Endometrial microvascular endothelial cells (primary cell): Measurements from ENCODE around the gene TRPV3. TPM values are rescaled to one million over a fixed set of nuclear protein-coding genes. Genes with fewer than 3 reads are reported as not detected.

Experiments
- in situ Hi-C: cut with HindIII; loops from 2 replicates; pipeline ENCODE4 v1.10.0; 2017; ENCODE audit warnings: low sequenced_read_pairs, low pct_unique_long_range_greater_than_20kb; ENCODE audit errors: inconsistent ontology term
- total RNA-seq: library from RNA; depleted of rRNA; stranded (reverse); fragments of >200 nt; gene quantifications from one replicate; pipeline ENCODE4 v1.2.3, GENCODE V29; 2015; ENCODE audit errors: inconsistent ontology term

The TRPV3 gene
- total RNA-seq, 1 donor from 2014 or later: not detected

GRCh38 chr17:3553419-3554401, 3.9 kb downstream of the TRPV3 start:
- in situ Hi-C loops: no loop called here

DNA sequence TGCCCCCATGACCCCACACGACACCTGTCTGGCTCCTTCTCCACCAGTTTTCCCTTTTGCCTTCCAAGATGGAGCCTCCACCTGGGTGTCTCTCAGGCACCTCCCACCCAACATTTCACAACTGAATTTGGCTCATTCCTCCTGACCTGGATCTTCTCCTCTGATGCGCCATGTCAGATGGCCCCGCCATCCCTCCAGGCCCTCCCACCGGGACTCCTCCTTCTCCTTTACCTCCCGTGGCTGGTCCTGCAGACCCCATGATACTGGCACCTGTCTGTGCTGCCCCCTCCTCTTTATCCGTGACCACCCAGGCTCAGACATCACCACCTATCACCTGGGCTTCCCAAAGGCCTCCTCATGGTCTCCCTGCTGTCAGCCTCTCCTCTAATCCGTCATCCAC, 4.7 kb downstream of the TRPV3 start:
- in situ Hi-C loops: no loop called here

GRCh38 chr17:3551189-3551588, 6.4 kb downstream of the TRPV3 start:
- in situ Hi-C loops: no loop called here

DNA sequence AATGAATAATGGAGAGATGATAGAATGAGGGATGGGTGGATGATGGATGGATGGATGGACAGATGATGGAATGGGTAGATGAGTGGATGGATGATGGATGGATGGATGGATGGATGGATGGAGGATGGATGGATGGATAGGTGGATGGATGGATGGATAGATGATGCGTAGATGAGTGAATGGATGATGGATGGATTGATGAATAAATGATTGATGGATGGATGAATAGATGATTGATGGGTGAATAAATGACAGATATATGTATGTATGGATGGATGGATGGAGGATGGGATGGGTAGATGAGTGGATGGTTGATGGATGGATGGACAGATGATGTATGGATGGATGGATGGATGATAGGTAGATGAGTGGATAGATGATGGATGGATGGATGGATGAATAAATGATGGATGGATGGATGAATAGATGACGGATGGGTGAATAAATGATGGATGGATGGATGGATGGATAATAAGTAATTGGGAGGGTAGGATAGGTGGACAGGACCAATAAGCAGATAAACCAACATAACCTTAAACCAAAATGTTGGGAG, 7.9 kb downstream of the TRPV3 start:
- in situ Hi-C loops: no loop called here

GRCh38 chr17:3547628-3548027, 10.0 kb downstream of the TRPV3 start:
- in situ Hi-C loops: no loop called here

GRCh38 chr17:3546997-3547396, 10.6 kb downstream of the TRPV3 start:
- in situ Hi-C loops: no loop called here

DNA sequence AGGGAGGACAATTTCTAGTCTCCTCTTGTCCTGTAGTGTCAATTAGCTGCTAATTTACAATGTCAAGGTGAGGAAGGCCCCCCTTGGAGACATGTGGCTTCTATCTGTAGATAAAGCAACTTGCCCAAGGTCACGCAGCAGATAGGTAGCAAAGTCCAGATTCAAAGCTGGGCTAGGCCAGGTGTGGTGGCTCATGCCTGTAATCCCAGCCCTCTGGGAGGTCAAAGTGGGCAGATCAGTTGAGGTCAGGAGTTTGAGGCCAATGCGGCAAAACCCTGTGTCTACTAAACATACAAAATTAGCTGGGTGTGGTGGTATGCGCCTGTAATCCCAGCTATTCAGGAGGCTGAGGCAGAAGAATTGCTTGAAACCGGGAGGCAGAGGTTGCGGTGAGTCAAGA, 11.1 kb downstream of the TRPV3 start:
- in situ Hi-C loops: no loop called here

DNA sequence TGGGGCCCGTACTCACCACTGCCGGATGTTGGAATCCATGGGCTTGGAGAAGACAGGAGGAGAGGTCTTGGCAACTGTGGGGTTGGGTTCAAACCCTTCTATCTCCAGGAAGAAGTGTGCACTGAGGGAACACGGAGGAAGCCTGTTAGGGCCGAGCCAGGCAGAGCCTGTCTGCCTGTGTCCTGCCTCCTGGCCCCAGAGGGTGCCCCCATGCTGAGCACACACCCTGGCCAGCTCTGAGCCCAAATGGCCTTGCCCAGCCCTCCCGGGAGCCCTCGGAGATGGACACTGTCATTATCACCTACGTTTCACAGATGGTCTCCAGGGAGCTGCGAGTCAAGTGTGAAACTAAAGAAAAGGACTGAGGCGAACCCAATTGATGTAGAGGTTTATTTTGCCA, 12.5 kb downstream of the TRPV3 start:
- in situ Hi-C loops: no loop called here

DNA sequence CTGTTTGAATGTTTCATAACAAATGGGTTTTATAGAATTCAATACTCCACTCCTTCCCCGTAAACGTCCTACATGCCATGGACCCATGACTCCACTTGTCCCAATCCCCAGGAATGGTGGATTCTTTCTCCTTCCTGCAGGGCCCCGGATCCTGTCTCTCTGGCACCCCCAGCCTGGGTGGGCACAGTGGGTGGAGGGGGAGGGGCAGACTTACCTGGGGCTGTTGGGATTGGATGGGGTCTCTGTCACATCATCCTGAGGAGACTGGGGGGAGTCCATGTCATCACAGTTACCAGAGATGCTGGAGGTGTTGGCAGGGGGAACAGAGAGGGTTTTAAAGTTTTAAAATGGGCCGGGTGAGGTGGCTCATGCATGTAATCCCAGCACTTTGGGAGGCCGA, 13.2 kb downstream of the TRPV3 start:
- in situ Hi-C loops: no loop called here

DNA sequence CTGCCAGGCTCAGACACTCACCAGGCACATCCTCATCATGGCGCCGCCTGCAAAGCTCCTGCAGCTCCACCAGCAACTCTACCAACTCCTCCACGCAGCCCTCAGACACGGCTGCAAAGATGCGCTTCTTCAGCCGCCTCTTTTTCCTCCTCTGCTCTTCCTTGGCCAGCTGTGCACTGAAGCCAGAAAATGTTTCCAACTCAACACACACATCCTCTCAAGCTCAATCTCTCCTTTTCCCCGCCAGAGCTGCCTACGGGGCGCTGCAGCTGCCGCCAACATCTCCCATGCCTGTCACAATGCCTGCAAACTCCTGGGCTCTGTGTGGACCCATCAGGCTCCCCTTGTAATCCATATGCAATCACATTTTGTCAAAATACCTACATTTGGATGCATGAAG, 14.2 kb downstream of the TRPV3 start:
- in situ Hi-C loops: no loop called here

- in situ Hi-C loops: no loop called here
Measured at GRCh38 chr17:3542410-3543088, 15.1 kb downstream of the TRPV3 start.

DNA sequence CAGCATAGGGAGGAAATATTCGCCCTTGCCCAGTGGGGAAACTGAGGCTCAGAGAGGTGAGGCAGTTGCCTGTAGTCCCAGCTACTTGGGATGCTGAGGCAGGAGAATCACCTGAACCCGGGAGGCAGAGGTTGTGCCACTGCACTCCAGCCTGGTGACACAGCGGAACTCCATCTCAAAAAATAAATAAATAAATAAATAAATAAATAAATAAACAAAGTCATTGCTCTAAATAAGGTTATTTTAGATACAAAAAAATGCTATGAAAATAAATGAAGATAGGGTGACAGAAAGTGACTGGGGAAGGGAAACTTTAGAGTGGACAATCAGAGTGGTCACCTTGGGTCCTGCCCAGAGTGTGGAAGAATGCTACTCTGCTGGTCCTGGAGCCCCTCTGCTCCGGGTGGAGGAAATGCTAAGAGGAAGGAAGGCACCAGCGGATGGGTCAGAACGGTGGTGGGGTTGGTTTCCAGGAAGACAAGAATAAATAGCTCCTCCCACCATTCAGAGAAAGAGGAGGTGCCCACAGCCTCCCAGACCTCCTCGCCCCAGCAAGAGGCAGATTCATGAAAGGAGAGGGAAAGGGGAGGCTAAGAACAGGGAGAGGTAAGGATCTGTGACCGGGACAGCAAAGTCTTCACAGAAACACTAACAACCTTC, 17.6 kb downstream of the TRPV3 start:
- in situ Hi-C loops: no loop called here

DNA sequence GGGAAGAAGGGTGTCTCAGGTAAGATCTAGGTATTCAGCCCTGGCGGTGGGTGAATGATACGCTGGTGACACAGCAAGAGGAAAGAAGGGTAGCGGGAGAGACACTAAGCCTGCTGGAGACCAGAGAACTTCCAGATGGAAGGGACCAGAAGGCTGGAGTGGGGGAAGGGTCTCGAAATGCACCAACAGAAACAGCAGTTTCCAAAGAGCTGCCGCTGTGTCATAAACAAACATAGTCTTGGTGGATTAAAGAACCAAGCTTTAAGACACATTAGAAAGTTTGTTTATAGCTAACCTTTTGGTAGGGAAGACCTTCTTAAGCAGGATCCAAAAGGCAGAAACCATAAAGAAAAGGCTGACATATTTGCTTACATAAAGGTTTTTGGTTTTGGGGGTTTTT, 20.9 kb downstream of the TRPV3 start:
- in situ Hi-C loops: no loop called here

GRCh38 chr17:3535253-3535995, 22.2 kb downstream of the TRPV3 start:
- in situ Hi-C loops: no loop called here

DNA sequence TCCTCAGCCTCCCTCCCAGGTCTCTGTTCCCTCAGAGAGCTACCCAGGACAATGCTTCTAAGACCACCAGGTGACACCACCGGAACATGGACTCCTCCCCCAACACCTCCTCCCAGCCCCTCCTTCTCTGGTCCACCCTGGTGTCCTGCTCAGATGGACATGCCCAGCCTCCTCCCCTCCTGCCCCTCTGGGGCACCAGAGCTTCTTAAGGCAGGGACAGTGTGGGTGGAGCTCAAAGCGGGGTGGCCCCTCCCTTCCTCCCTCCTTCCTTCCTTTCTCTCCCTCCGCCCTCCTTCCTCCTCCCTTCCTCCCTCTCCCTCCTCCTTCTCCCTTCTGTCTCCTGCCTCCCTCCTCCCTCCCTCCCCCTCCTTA, 22.7 kb downstream of the TRPV3 start:
- in situ Hi-C loops: no loop called here

- in situ Hi-C loops: no loop called here
Measured at GRCh38 chr17:3533752-3534151, 23.9 kb downstream of the TRPV3 start.

DNA sequence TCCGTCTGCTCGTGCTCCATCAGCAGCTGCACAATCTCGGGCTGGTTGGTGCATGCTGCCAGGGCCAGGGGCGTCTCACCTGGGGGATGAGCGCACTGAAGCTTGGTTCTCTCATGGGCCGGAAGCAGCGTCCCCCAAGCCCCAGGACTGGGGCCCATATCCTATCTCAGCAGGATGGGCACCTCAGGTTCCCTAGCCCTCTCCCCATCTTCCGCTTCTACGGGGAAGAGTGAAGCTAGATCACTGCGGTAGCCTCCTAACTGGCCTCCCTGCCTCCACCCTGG, 24.8 kb downstream of the TRPV3 start:
- in situ Hi-C loops: no loop called here

DNA sequence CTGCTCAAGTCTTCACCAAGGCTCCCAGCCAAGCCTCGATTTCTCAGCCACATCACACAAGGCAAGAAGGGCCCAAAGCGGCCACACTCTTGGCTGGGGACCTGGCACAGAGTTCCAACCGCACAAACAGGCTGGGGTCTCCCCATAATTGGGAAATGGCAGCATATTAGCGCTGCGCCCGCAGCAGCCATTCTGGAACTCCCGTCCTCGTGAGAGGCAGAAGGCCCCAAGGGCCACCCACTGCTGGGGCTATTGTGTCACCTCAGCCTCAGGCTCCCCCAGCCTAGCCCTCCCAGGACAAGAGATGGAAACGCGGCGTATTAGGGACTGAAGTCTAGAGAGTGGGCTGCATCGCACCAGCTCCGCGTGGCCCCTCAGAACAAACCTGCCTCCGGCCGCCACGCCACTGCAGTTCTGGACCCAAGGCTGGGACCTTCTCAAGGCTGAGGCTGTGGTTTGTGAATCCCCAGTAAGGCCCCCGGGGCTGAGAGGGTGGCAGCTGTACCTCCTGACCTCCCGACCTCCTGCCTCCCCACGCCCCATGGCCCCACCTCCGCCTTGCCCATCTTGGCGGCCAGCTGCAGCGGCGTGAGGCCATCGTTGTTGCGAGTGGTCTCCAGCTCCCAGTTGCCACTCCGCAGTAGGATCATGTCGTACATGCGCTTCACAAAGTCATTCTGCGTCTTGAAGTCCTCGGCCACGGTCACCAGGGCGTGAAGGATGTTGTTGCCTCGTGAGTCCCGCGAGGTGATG, 25.3 kb downstream of the TRPV3 start:
- in situ Hi-C loops: no loop called here
